ENCODE measurements around the gene PSMC1. TPM values are rescaled to one million over a fixed set of nuclear protein-coding genes. Genes with fewer than 3 reads are reported as not detected.

Gene PSMC1
- 193 and 246 TPM in 2 replicates for total RNA-seq

GRCh38 chr14:90256354-90257131 lies at the start of gene PSMC1:
Gene PSMC1, plus strand, starts transcription at chr14:90256553. Its CDS starts 45 bp downstream, at chr14:90256598.

Other genes starting within 250 kb of the PSMC1 start
- 0.13 TPM in 1 of 2 replicates, not detected in the other for gene KCNK13, start 194.6 kb upstream of the PSMC1 start, total RNA-seq
- 9.3 and 11.1 TPM in 2 replicates for gene NRDE2, start 75.4 kb downstream of the PSMC1 start, total RNA-seq
- gene CALM1, start 140.5 kb downstream of the PSMC1 start, total RNA-seq, result 640 and 975 TPM in 2 replicates

Data from aortic smooth muscle cell (primary cell).